GM23338 (cell line): ENCODE data around the gene ZFP42. TPM values are rescaled to one million over a fixed set of nuclear protein-coding genes. Genes with fewer than 3 reads are reported as not detected.

Source experiments
- ATAC-seq: fragments of 200-7000 bp; cut with Tn5 transposase; 3 replicates; pipeline ENCODE4 v1.9.1; 2020
- DNase-seq: peaks from one replicate; pipeline ENCODE4 v3.0.0-alpha.2; 2015; ENCODE audit warnings: low spot score
- H2AFZ ChIP-seq: fragments of 200-600 bp; sonication (generic); 2 replicates; pipeline ENCODE4 v1.8.0; 2016; ENCODE audit warnings: antibody characterized with exemption, mild to moderate bottlenecking, moderate library complexity
- H3F3A ChIP-seq: fragments of 200-600 bp; sonication (generic); replicated peaks from 2 replicates; pipeline ENCODE4 v1.8.0; 2017; ENCODE audit warnings: antibody characterized with exemption, mixed run types, low read depth
- H3K27ac ChIP-seq: fragments of 200-600 bp; sonication (generic); 2 replicates; pipeline ENCODE4 v1.6.1; 2016; ENCODE audit warnings: low read depth
- H3K27me3 ChIP-seq: fragments of 200-600 bp; sonication (generic); 2 replicates; pipeline ENCODE4 v1.8.0; 2016; ENCODE audit warnings: mild to moderate bottlenecking, mixed run types, moderate library complexity; ENCODE audit not compliant: insufficient read depth
- H3K36me3 ChIP-seq: fragments of 200-600 bp; sonication (generic); 2 replicates; pipeline ENCODE4 v1.8.0; 2016; ENCODE audit warnings: mild to moderate bottlenecking; ENCODE audit not compliant: insufficient read depth
- H3K4me1 ChIP-seq: fragments of 200-600 bp; sonication (generic); 2 replicates; pipeline ENCODE4 v1.8.0; 2016; ENCODE audit warnings: mild to moderate bottlenecking, moderate library complexity; ENCODE audit not compliant: insufficient read depth
- H3K4me2 ChIP-seq: fragments of 200-600 bp; sonication (generic); 2 replicates; pipeline ENCODE4 v1.7.1; 2017; ENCODE audit warnings: mixed run types
- H3K4me3 ChIP-seq: fragments of 200-600 bp; sonication (generic); 2 replicates; pipeline ENCODE4 v1.6.1; 2016; ENCODE audit warnings: mixed run types
- H3K79me2 ChIP-seq: fragments of 200-600 bp; sonication (generic); replicated peaks from 2 replicates; pipeline ENCODE4 v1.8.0; 2017; ENCODE audit warnings: mild to moderate bottlenecking; ENCODE audit not compliant: insufficient read depth
- H3K9me2 ChIP-seq: fragments of 200-600 bp; sonication (generic); 2 replicates; pipeline ENCODE4 v1.8.0; 2017; ENCODE audit not compliant: insufficient read depth
- H4K20me1 ChIP-seq: fragments of 200-600 bp; sonication (generic); replicated peaks from 2 replicates; pipeline ENCODE4 v1.8.0; 2017; ENCODE audit warnings: mild to moderate bottlenecking; ENCODE audit not compliant: insufficient read depth
- H3K27ac Mint-ChIP-seq: 2 replicates; pipeline ENCODE4 v1.8.0; 2020; ENCODE audit warnings: inconsistent platforms, mild to moderate bottlenecking, moderate library complexity, mixed read lengths
- H3K27me3 Mint-ChIP-seq: 3 replicates; pipeline ENCODE4 v1.8.0; 2022; ENCODE audit warnings: low read depth, mild to moderate bottlenecking, moderate library complexity, mixed read lengths, inconsistent platforms; ENCODE audit not compliant: insufficient read depth, poor library complexity
- H3K36me3 Mint-ChIP-seq: 3 replicates; pipeline ENCODE4 v1.8.0; 2021; ENCODE audit warnings: low read depth, mild to moderate bottlenecking, inconsistent platforms, moderate library complexity, mixed read lengths
- H3K4me1 Mint-ChIP-seq: 3 replicates; pipeline ENCODE4 v1.8.0; 2020; ENCODE audit warnings: mild to moderate bottlenecking, inconsistent platforms, mixed read lengths
- H3K4me3 Mint-ChIP-seq: 3 replicates; pipeline ENCODE4 v1.8.0; 2021; ENCODE audit warnings: moderate library complexity, mild to moderate bottlenecking, inconsistent platforms, mixed read lengths
- H3K9me3 Mint-ChIP-seq: 3 replicates; pipeline ENCODE4 v1.8.0; 2020; ENCODE audit warnings: moderate library complexity, mild to moderate bottlenecking, inconsistent platforms, mixed read lengths
- CREB1 ChIP-seq: fragments of 250-450 bp; sonication (Bioruptor Pico); IDR thresholded peaks from 2 replicates; pipeline ENCODE4 v1.5.0; 2020; ENCODE audit warnings: low read depth, mild to moderate bottlenecking, moderate library complexity
- CTCF ChIP-seq, 2 experiments: fragments of 200-600 bp in 1 of 2; sonication (generic) in 1 of 2; conservative IDR thresholded peaks; 2 replicates each; pipeline versions ENCODE4 v1.5.1 to v1.6.1; 2016 to 2017; ENCODE audit warnings: antibody characterized with exemption in 2 of 2, low read depth in 2 of 2, mild to moderate bottlenecking in 2 of 2, moderate library complexity in 1 of 2
- ETS1 ChIP-seq: IDR thresholded peaks from 2 replicates; pipeline ENCODE4 v1.6.1; 2016; ENCODE audit warnings: antibody characterized with exemption
- EZH2 ChIP-seq: fragments of 200-600 bp; sonication (generic); IDR thresholded peaks from one replicate; pipeline ENCODE4 v1.8.0; 2017; ENCODE audit warnings: antibody characterized with exemption, mild to moderate bottlenecking, low read depth; ENCODE audit not compliant: unreplicated experiment
- EZH2phosphoT487 ChIP-seq: fragments of 200-600 bp; sonication (generic); IDR thresholded peaks from one replicate; pipeline ENCODE4 v1.8.1; 2018; ENCODE audit warnings: antibody characterized with exemption; ENCODE audit not compliant: unreplicated experiment
- JUNB ChIP-seq: IDR thresholded peaks from one replicate; pipeline ENCODE4 v1.6.1; 2016; ENCODE audit warnings: antibody characterized with exemption; ENCODE audit not compliant: unreplicated experiment
- NANOG ChIP-seq: IDR thresholded peaks from 2 replicates; pipeline ENCODE4 v1.6.1; 2016; ENCODE audit warnings: antibody characterized with exemption, borderline replicate concordance
- POLR2AphosphoS5 ChIP-seq: IDR thresholded peaks from 2 replicates; pipeline ENCODE4 v1.6.1; 2016; ENCODE audit warnings: antibody characterized with exemption, low read depth
- REST ChIP-seq: IDR thresholded peaks from one replicate; pipeline ENCODE4 v1.6.1; 2018; ENCODE audit warnings: antibody characterized with exemption; ENCODE audit not compliant: unreplicated experiment
- STAT1 ChIP-seq: IDR thresholded peaks from one replicate; pipeline ENCODE4 v1.6.1; 2016; ENCODE audit warnings: antibody characterized with exemption; ENCODE audit not compliant: unreplicated experiment
- ZNF114 ChIP-seq: fragments of 250-450 bp; sonication (Bioruptor Pico); IDR thresholded peaks from 2 replicates; pipeline ENCODE4 v1.5.0; 2020; ENCODE audit warnings: mild to moderate bottlenecking, moderate library complexity
- ZNF331 ChIP-seq: fragments of 250-450 bp; sonication (Bioruptor Pico); IDR thresholded peaks from 2 replicates; pipeline ENCODE4 v1.5.0; 2020; ENCODE audit warnings: low read depth, mild to moderate bottlenecking, moderate library complexity
- polyA plus RNA-seq: library from polyadenylated mRNA; unstranded; fragments of >200 nt; fragmentation: Nextera tagmentation; extraction: Ambion mirVana; gene quantifications from 2 replicates; pipeline ENCODE4 v1.2.1, GENCODE V29; 2016
- total RNA-seq: library from RNA; depleted of rRNA; stranded (reverse); fragments of >200 nt; shearing (Covaris generic); gene quantifications from 2 replicates; pipeline ENCODE4 v1.2.3, GENCODE V29; 2014

The ZFP42 gene
- total and polyA plus RNA-seq, 2 experiments from 2014 or later = 70.0 to 111 TPM

- no peak overlapping the region for H3K27ac Mint-ChIP-seq
- H3K27me3 ChIP-seq = no peaks in the 10 kb centered on the region
- H3K27me3 Mint-ChIP-seq = peaks cover 4% of the 10 kb centered on the region
- TF ChIP-seq ETS1 (no peak), NANOG (no peak), ZNF331 (no peak), EZH2 (no peak), JUNB (no peak), STAT1 (no peak)
- no peak for DNase-seq
- H3K4me3 ChIP-seq = no peak overlapping the region
- H3K4me1 ChIP-seq = no peaks in the 10 kb centered on the region
- ATAC-seq = no peak
- H3K9me2 ChIP-seq = peaks cover 4% of the 10 kb centered on the region; the same call in 1 of the 2 replicates
- no peak overlapping the region for H3K27ac ChIP-seq
- H3K36me3 ChIP-seq = no peaks in the 10 kb centered on the region
- H3K36me3 Mint-ChIP-seq = no peaks in the 10 kb centered on the region
- no peak overlapping the region for H3K4me3 Mint-ChIP-seq
- no peaks in the 10 kb centered on the region; the same call in 1 of the 3 replicates for H3K9me3 Mint-ChIP-seq
- H3K4me1 Mint-ChIP-seq = no peaks in the 10 kb centered on the region
- no peaks in the 10 kb centered on the region for H4K20me1 ChIP-seq
- H3K4me2 ChIP-seq = no peak overlapping the region
- no peaks in the 10 kb centered on the region for H3K79me2 ChIP-seq
- H2AFZ ChIP-seq = no peak overlapping the region
- H3F3A ChIP-seq = no peaks in the 10 kb centered on the region
Measured at GRCh38 chr4:187983746-187984145, 11.8 kb upstream of the ZFP42 start.

GRCh38 chr4:187992971-187993370 lies 2.6 kb upstream of the ZFP42 start:
- H3K4me1 ChIP-seq = peaks cover 20% of the 10 kb centered on the region
- H3K27me3 Mint-ChIP-seq = peaks cover 10% of the 10 kb centered on the region
- H3K4me3 ChIP-seq = no peak overlapping the region
- H3K36me3 ChIP-seq = no peaks in the 10 kb centered on the region
- H3K27me3 ChIP-seq = no peaks in the 10 kb centered on the region
- H3K27ac Mint-ChIP-seq = peak overlapping the region; percentile 57
- H3K4me1 Mint-ChIP-seq = peaks cover 15% of the 10 kb centered on the region
- H2AFZ ChIP-seq = no peak overlapping the region
- peaks cover 22% of the 10 kb centered on the region for H3K9me3 Mint-ChIP-seq
- H3K36me3 Mint-ChIP-seq = peaks cover 31% of the 10 kb centered on the region
- peak overlapping the region; percentile 78 for H3K27ac ChIP-seq
- DNase-seq (peak; percentile 76), ATAC-seq (peak; percentile 52)
- peaks cover 25% of the 10 kb centered on the region for H3K79me2 ChIP-seq
- no peaks in the 10 kb centered on the region for H4K20me1 ChIP-seq
- peak overlapping the region; percentile 29; the same call in 1 of the 2 replicates for H3K4me2 ChIP-seq
- H3K4me3 Mint-ChIP-seq = no peak overlapping the region; the same call in 2 of the 3 replicates
- H3F3A ChIP-seq = no peaks in the 10 kb centered on the region
- H3K9me2 ChIP-seq = no peaks in the 10 kb centered on the region
- TF ChIP-seq JUNB (no peak), EZH2phosphoT487 (no peak), ZNF114 (no peak), NANOG (no peak), CREB1 (CRISPR knock-in tag) (no peak), ETS1 (no peak), POLR2AphosphoS5 (no peak), EZH2 (no peak), ZNF331 (no peak), CTCF (conservative IDR thresholded peaks at IDR 0.05; ENCODE audit: low read depth in 2 of 2) (no peak), STAT1 (no peak), REST (no peak)
